ENCODE data around the gene HOXB1.

- TF ChIP-seq CTCF (IDR thresholded peaks at IDR 0.05) (no peak), EP300 (IDR thresholded peaks at IDR 0.05) (no peak), POLR2A (IDR thresholded peaks at IDR 0.05) (no peak)
Measured at GRCh38 chr17:48549914-48550501, 19.2 kb upstream of the HOXB1 start.

All from suprapubic skin (tissue), 3 donors.